Panc1 (cell line): ENCODE measurements around the gene OXTR. TPM values are rescaled to one million over a fixed set of nuclear protein-coding genes. Genes with fewer than 3 reads are reported as not detected.

ENCODE experiments used
- ATAC-seq: fragments of 200-7000 bp; cut with Tn5 transposase; 2 replicates; pipeline ENCODE4 v1.9.1; 2020; ENCODE audit warnings: mild to moderate bottlenecking, moderate library complexity
- BruUV-seq: library from RNA; stranded (reverse); fragments of 400-500 nt; replicated peaks from 2 replicates; lab custom pipeline; 2021; lab: Mats Ljungman, UMichigan
- CTCF ChIA-PET: fragments of 300-600 bp; sonication (Branson Sonifier 250); formaldehyde crosslinking; loops from one replicate; lab custom pipeline; 2022; ENCODE audit warnings: antibody characterized with exemption; lab: Charles Lee
- POLR2A ChIA-PET: fragments of 300-600 bp; sonication (Branson Sonifier 250); formaldehyde crosslinking; loops from one replicate; lab custom pipeline; 2022; ENCODE audit warnings: antibody characterized with exemption; lab: Charles Lee
- DNase-seq: peaks from one replicate; pipeline ENCODE4 v3.0.0-alpha.2; 2010; ENCODE audit warnings: low read depth, low spot score
- H3K27ac ChIP-seq: 2 replicates; pipeline ENCODE4 v1.5.1; 2011; ENCODE audit warnings: mild to moderate bottlenecking, low read length, inconsistent platforms
- H3K27me3 ChIP-seq: fragments of 200-500 bp; sonication (Bioruptor generic); 2 replicates; pipeline ENCODE4 v1.6.0; 2014; ENCODE audit warnings: low read length, inconsistent platforms; ENCODE audit not compliant: control insufficient read depth, insufficient read depth
- H3K36me3 ChIP-seq: fragments of 200-500 bp; sonication (Bioruptor generic); 2 replicates; pipeline ENCODE4 v1.5.1; 2014; ENCODE audit warnings: inconsistent platforms, mild to moderate bottlenecking, low read length, moderate library complexity; ENCODE audit not compliant: control insufficient read depth, insufficient read depth
- H3K4me1 ChIP-seq: 2 replicates; pipeline ENCODE4 v1.5.1; 2011; ENCODE audit warnings: inconsistent platforms, mild to moderate bottlenecking, low read length, moderate library complexity; ENCODE audit not compliant: control insufficient read depth, insufficient read depth
- H3K4me3 ChIP-seq, 2 experiments: 2 replicates each; pipeline ENCODE4 v1.5.1; 2011 to 2012; ENCODE audit warnings: low read depth in 2 of 2, low read length in 2 of 2, mild to moderate bottlenecking in 2 of 2, inconsistent platforms in 1 of 2, moderate library complexity in 1 of 2
- H3K9me3 ChIP-seq: fragments of 200-500 bp; sonication (Bioruptor generic); 2 replicates; pipeline ENCODE4 v1.5.1; 2014; ENCODE audit warnings: low read depth, mild to moderate bottlenecking, inconsistent platforms, low read length, moderate library complexity; ENCODE audit not compliant: control insufficient read depth, insufficient read depth
- POLR2AphosphoS5 ChIP-seq: IDR thresholded peaks from 2 replicates; pipeline ENCODE4 v1.6.1; 2012; ENCODE audit warnings: mild to moderate bottlenecking, low read depth, low read length, moderate library complexity
- SIN3A ChIP-seq: IDR thresholded peaks from 2 replicates; pipeline ENCODE4 v1.6.1; 2012; ENCODE audit warnings: low read depth, mild to moderate bottlenecking, low read length, moderate library complexity, borderline replicate concordance; ENCODE audit not compliant: insufficient read depth
- TCF7L2 ChIP-seq: IDR thresholded peaks from 2 replicates; pipeline ENCODE4 v1.6.1; 2011; ENCODE audit warnings: mild to moderate bottlenecking, low read depth, low read length, inconsistent platforms
- in situ Hi-C: cut with HindIII; loops from 2 replicates; pipeline ENCODE4 v1.10.0; 2016; ENCODE audit warnings: low sequenced_read_pairs, low pct_unique_long_range_greater_than_20kb
- intact Hi-C: fragments of 100-400 bp; cut with micrococcal nuclease; formaldehyde crosslinking; loops from one replicate; pipeline ENCODE4 v1.10.0; 2022; ENCODE audit not compliant: unreplicated experiment
- total RNA-seq: library from RNA; stranded (reverse); gene quantifications from one replicate; pipeline ENCODE4 v1.2.1, GENCODE V29; 2021; ENCODE audit not compliant: unreplicated experiment
- TF ChIP-seq, protein P1 (sequence below), 2 experiments: IDR thresholded peaks; 2 replicates each; pipeline ENCODE4 v1.6.1; 2011 to 2012; ENCODE audit warnings: low read depth in 2 of 2, control low read depth in 1 of 2, low read length in 1 of 2, mild to moderate bottlenecking in 1 of 2, moderate library complexity in 1 of 2; ENCODE audit not compliant: insufficient read depth in 1 of 2
- TF ChIP-seq, protein P2 (sequence below): fragments of 450-650 bp; IDR thresholded peaks from 2 replicates; pipeline ENCODE4 v1.5.1; 2017; ENCODE audit warnings: mild to moderate bottlenecking

OXTR gene
- total RNA-seq, 1 experiment from 2014 or later = 2.7 TPM

- Histone ChIP-seq H3K9me3 (no peaks in the 10 kb centered on the region), H3K4me3 (no peak overlapping the region), H3K27ac (no peak overlapping the region), H3K27me3 (no peaks in the 10 kb centered on the region), H3K4me1 (no peaks in the 10 kb centered on the region; the same call in 1 of the 2 replicates), H3K36me3 (no peaks in the 10 kb centered on the region)
- TF ChIP-seq SIN3A (no peak), TCF7L2 (no peak), POLR2AphosphoS5 (no peak)
- TF ChIP-seq, protein P1, sequence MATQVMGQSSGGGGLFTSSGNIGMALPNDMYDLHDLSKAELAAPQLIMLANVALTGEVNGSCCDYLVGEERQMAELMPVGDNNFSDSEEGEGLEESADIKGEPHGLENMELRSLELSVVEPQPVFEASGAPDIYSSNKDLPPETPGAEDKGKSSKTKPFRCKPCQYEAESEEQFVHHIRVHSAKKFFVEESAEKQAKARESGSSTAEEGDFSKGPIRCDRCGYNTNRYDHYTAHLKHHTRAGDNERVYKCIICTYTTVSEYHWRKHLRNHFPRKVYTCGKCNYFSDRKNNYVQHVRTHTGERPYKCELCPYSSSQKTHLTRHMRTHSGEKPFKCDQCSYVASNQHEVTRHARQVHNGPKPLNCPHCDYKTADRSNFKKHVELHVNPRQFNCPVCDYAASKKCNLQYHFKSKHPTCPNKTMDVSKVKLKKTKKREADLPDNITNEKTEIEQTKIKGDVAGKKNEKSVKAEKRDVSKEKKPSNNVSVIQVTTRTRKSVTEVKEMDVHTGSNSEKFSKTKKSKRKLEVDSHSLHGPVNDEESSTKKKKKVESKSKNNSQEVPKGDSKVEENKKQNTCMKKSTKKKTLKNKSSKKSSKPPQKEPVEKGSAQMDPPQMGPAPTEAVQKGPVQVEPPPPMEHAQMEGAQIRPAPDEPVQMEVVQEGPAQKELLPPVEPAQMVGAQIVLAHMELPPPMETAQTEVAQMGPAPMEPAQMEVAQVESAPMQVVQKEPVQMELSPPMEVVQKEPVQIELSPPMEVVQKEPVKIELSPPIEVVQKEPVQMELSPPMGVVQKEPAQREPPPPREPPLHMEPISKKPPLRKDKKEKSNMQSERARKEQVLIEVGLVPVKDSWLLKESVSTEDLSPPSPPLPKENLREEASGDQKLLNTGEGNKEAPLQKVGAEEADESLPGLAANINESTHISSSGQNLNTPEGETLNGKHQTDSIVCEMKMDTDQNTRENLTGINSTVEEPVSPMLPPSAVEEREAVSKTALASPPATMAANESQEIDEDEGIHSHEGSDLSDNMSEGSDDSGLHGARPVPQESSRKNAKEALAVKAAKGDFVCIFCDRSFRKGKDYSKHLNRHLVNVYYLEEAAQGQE (IDR thresholded peaks at IDR 0.05; ENCODE audit: insufficient read depth in 1 of 2, low read depth in 2 of 2, low read length in 1 of 2) = no peak
- TF ChIP-seq, protein P2, sequence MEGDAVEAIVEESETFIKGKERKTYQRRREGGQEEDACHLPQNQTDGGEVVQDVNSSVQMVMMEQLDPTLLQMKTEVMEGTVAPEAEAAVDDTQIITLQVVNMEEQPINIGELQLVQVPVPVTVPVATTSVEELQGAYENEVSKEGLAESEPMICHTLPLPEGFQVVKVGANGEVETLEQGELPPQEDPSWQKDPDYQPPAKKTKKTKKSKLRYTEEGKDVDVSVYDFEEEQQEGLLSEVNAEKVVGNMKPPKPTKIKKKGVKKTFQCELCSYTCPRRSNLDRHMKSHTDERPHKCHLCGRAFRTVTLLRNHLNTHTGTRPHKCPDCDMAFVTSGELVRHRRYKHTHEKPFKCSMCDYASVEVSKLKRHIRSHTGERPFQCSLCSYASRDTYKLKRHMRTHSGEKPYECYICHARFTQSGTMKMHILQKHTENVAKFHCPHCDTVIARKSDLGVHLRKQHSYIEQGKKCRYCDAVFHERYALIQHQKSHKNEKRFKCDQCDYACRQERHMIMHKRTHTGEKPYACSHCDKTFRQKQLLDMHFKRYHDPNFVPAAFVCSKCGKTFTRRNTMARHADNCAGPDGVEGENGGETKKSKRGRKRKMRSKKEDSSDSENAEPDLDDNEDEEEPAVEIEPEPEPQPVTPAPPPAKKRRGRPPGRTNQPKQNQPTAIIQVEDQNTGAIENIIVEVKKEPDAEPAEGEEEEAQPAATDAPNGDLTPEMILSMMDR = no peak
- POLR2A ChIA-PET = no interaction called here
- CTCF ChIA-PET = no interaction called here
- intact Hi-C loops (no loop called here), in situ Hi-C loops (no loop called here)
- DNase-seq (no peak), ATAC-seq (no peak)
- BruUV-seq = no TSS peak
Measured at GRCh38 chr3:8773941-8774542, 4.6 kb upstream of the OXTR start.

- intact Hi-C loops = loop anchor here (2.0 kb wide), 1 partner anchor 194 kb away; the partner anchor contains the start of gene RAD18
Measured at GRCh38 chr3:8768364-8769087, 887 bp downstream of the OXTR start.

More at GRCh38 chr3:8768364-8769087, 887 bp downstream of the OXTR start:
- ChIA-PET CTCF (no interaction called here), POLR2A (no interaction called here)
- no peaks in the 10 kb centered on the region; the same call in 1 of the 2 replicates for H3K4me1 ChIP-seq
- H3K36me3 ChIP-seq = no peaks in the 10 kb centered on the region
- ATAC-seq (no peak; the same call in 1 of the 2 replicates), DNase-seq (no peak)
- H3K27ac ChIP-seq = peak overlapping the region; percentile 34; the same call in 1 of the 2 replicates
- in situ Hi-C loops = no loop called here
- TF ChIP-seq, protein P2 = no peak
- no peak for TF ChIP-seq TCF7L2
- TF ChIP-seq, protein P1 (IDR thresholded peaks at IDR 0.05; ENCODE audit: insufficient read depth in 1 of 2, low read depth in 2 of 2, low read length in 1 of 2) = no peak
- no peak for TF ChIP-seq SIN3A
- TF ChIP-seq POLR2AphosphoS5 = no peak
- H3K27me3 ChIP-seq = no peaks in the 10 kb centered on the region
- BruUV-seq = no TSS peak
- peak overlapping the region; percentile 55 to 70 for H3K4me3 ChIP-seq
- H3K9me3 ChIP-seq = no peaks in the 10 kb centered on the region
